Parathyroid adenoma (tissue), 2 donors: ENCODE data around the gene GRIK4.

Source experiments
- H2AFZ ChIP-seq: fragments of 300-600 bp; sonication (generic); one replicate; pipeline ENCODE4 v1.7.0; 2017; ENCODE audit warnings: antibody characterized with exemption, mild to moderate bottlenecking
- H3K27ac ChIP-seq: fragments of 300-600 bp; sonication (generic); one replicate; pipeline ENCODE4 v1.7.0; 2017
- H3K27me3 ChIP-seq: fragments of 300-600 bp; sonication (generic); one replicate; pipeline ENCODE4 v1.7.0; 2017; ENCODE audit warnings: low read length; ENCODE audit not compliant: control insufficient read depth, insufficient read depth
- H3K36me3 ChIP-seq: fragments of 300-600 bp; sonication (generic); one replicate; pipeline ENCODE4 v1.7.0; 2017; ENCODE audit warnings: low read length; ENCODE audit not compliant: control insufficient read depth, insufficient read depth
- H3K4me1 ChIP-seq: fragments of 300-600 bp; sonication (generic); one replicate; pipeline ENCODE4 v1.7.0; 2017; ENCODE audit warnings: control low read depth
- H3K4me2 ChIP-seq: fragments of 300-600 bp; sonication (generic); one replicate; pipeline ENCODE4 v1.7.0; 2017; ENCODE audit warnings: low read length
- H3K4me3 ChIP-seq: fragments of 300-600 bp; sonication (generic); one replicate; pipeline ENCODE4 v1.7.0; 2017; ENCODE audit warnings: low read depth, low read length
- H3K79me2 ChIP-seq: fragments of 300-600 bp; sonication (generic); one replicate; pipeline ENCODE4 v1.7.0; 2017; ENCODE audit warnings: control low read depth
- H3K9ac ChIP-seq: fragments of 300-600 bp; sonication (generic); one replicate; pipeline ENCODE4 v1.7.0; 2017; ENCODE audit warnings: mild to moderate bottlenecking
- H3K9me3 ChIP-seq: fragments of 300-600 bp; sonication (generic); one replicate; pipeline ENCODE4 v1.7.0; 2017; ENCODE audit warnings: low read length; ENCODE audit not compliant: control insufficient read depth
- CTCF ChIP-seq: fragments of 300-600 bp; sonication (generic); IDR thresholded peaks from one replicate; pipeline ENCODE4 v1.7.0; 2017; ENCODE audit warnings: antibody characterized with exemption, mild to moderate bottlenecking
- donor health status: primary hyperparathyroidism.

Gene GRIK4

GRCh38 chr11:120597250-120598215, 86.0 kb downstream of the GRIK4 start:
- Histone ChIP-seq H2AFZ (no peak overlapping the region), H3K79me2 (no peaks in the 10 kb centered on the region), H3K27ac (no peak overlapping the region), H3K4me1 (no peaks in the 10 kb centered on the region), H3K9ac (no peak overlapping the region), H3K27me3 (no peaks in the 10 kb centered on the region), H3K4me2 (no peak overlapping the region), H3K36me3 (no peaks in the 10 kb centered on the region), H3K9me3 (no peaks in the 10 kb centered on the region), H3K4me3 (no peak overlapping the region)
- no peak for TF ChIP-seq CTCF

GRCh38 chr11:120598517-120599257, 87.1 kb downstream of the GRIK4 start:
- no peak overlapping the region for H3K9ac ChIP-seq
- no peak overlapping the region for H3K4me3 ChIP-seq
- H3K36me3 ChIP-seq, result no peaks in the 10 kb centered on the region
- no peaks in the 10 kb centered on the region for H3K9me3 ChIP-seq
- no peak overlapping the region for H2AFZ ChIP-seq
- no peak for TF ChIP-seq CTCF
- no peaks in the 10 kb centered on the region for H3K27me3 ChIP-seq
- no peak overlapping the region for H3K27ac ChIP-seq
- no peaks in the 10 kb centered on the region for H3K79me2 ChIP-seq
- no peak overlapping the region for H3K4me2 ChIP-seq
- H3K4me1 ChIP-seq, result no peaks in the 10 kb centered on the region

GRCh38 chr11:120599816-120600420, 88.4 kb downstream of the GRIK4 start:
- no peak for TF ChIP-seq CTCF
- H2AFZ ChIP-seq, result no peak overlapping the region
- H3K9me3 ChIP-seq, result no peaks in the 10 kb centered on the region
- no peak overlapping the region for H3K4me2 ChIP-seq
- no peaks in the 10 kb centered on the region for H3K4me1 ChIP-seq
- no peaks in the 10 kb centered on the region for H3K27me3 ChIP-seq
- no peak overlapping the region for H3K9ac ChIP-seq
- H3K4me3 ChIP-seq, result no peak overlapping the region
- H3K36me3 ChIP-seq, result no peaks in the 10 kb centered on the region
- H3K27ac ChIP-seq, result no peak overlapping the region
- no peaks in the 10 kb centered on the region for H3K79me2 ChIP-seq

GRCh38 chr11:120601536-120601935, 90.0 kb downstream of the GRIK4 start:
- H3K27ac ChIP-seq, result no peak overlapping the region

More at GRCh38 chr11:120601536-120601935, 90.0 kb downstream of the GRIK4 start:
- Histone ChIP-seq H3K27me3 (no peaks in the 10 kb centered on the region), H3K4me1 (no peaks in the 10 kb centered on the region), H3K4me2 (no peak overlapping the region), H3K9me3 (no peaks in the 10 kb centered on the region), H2AFZ (no peak overlapping the region), H3K4me3 (no peak overlapping the region), H3K79me2 (no peaks in the 10 kb centered on the region), H3K36me3 (no peaks in the 10 kb centered on the region), H3K9ac (no peak overlapping the region)
- TF ChIP-seq CTCF, result no peak
